IPS-NIHi7 (cell line): Measurements from ENCODE around the gene SLC16A8.
A peak's percentile ranks its signal among the peaks of the same experiment; 100 is the strongest.
"Not testable (repeated sequence)": the region's sequence is repeated elsewhere in the genome, so short reads cannot be mapped to it uniquely, and the experiment has no call there.

Experiments used
- DNase-seq: peaks from one replicate; pipeline ENCODE4 v3.0.0; 2012; ENCODE audit warnings: mixed read lengths; ENCODE audit errors: extremely low spot score

SLC16A8 gene

DNA sequence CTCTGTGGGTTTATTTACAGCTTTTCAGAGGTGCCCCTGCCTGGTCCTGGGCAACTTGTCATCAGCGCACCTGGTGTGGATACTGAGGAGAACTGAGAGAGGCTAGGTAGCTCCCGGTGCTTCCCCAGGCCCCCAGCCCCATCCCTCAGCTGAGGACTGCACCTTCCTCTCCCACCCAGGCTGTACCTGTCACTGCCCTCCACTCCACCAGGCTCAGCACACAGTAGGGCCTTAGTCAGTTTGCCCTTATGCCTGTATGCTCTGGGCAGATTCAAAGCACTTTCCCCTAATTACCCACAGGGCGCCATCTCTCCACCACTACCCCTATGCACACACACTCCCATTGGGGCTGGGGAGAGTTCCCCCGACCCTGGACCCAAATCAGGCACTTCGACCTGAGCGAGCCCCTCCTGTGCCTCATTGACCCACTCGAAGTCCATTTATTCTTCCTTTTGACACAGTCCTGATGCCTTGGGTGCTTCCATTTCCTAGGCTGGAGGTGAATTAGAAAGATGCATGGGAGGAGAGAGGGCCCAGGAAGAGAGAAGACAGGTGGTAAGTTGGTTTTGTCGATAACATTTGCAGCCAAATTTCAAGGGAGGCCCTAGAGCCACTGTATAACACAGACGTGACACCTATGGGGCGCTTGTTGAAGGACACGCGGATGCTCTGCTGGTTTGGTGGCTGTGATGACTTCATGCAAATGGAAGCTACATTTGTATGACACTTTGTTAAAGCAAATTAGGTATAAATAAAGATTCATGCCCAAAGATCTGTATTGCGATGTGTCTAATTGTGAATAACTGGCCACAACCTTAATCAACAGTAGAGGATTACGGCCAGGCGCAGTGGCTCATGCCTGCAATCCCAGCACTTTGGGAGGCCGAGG is 40.6 kb downstream of the SLC16A8 start:
- no peak for DNase-seq

DNA sequence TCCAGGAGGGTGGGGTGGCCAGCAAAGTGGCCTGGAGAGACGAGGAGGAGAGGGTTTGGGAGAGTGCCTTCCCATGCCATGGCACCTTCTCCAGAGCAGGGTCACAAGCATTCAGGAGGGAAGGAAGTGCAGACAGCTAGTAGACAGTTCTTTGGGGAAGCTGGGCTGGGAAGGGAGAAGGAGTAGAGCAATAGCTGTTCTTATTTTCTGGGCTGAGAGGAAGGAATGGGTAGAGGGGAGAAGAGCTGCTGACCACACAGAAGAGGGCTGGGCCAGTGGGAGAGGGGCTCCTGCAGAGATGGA is 41.5 kb downstream of the SLC16A8 start:
- no peak for DNase-seq

DNA sequence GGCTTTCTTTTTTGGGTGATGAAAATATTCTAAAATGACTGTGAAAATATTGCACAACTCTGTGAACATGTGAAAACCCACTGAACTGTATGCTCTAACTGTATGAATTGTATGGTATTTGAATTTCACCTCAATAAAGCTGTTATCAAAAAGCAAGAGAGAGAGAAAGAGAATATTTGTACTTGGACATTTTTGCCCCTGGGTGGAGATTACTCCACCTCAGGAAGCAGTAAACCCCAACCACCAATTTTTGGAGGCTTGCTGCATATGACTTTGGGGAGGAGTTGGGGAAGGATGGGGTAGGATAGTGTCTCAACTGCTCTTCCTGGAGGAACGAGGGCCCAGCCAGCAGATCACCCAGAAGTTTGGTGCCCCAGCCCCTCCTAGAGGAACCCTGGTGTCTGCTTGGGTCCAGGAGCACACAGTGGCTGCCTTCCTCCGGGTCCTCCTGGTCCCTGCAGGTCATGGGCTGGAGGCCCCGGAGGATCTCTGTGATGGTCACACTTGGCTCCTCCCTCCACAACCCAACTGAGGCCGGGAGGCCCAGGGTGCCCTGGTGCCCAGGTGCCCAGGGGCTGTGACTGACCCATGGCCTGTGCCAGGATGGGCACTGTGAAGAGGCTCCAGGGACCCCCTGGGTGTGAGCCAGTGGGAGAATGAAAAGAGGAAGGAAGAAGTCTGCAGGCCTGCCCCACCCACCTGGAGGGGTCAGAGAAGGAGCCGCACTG is 42.1 kb downstream of the SLC16A8 start:
- DNase-seq = no peak

DNA sequence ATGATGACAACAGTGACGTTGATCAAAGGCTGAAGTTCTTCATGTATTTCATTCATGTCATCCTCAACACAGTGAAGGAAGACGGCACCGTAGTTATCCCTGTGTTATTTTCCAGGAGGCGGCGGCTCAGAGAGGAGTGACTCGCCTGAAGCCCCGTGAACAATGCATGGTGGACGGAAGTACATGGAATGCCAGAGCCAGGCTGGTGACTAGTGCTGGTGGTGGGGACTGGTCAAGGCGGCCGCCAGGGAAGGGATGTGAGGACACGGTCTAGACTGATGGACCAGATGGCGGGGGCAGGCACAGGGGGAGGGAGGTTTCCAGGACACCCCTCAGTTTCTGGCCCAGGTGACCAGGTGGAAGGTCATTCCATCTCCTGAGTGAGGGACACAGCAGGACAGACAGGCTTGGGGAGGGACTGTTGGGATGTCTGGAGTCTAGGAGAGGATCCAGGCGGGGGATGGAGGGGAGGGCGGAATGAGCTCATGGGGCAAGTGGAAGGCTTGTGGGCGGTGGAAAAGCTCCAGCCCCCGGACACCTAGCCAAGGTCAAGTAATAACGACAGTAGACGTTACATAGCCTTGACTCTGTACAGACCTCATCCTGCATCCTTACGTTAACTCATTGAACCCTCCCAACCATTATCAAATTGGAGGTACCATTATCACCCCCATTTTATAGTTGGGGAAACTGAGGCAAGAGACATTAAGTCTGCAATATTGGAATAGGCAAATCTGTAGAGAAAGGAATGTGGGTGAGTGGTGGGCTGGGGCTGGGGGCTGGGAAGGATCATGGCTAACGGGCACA is 42.8 kb downstream of the SLC16A8 start:
- DNase-seq = no peak

DNA sequence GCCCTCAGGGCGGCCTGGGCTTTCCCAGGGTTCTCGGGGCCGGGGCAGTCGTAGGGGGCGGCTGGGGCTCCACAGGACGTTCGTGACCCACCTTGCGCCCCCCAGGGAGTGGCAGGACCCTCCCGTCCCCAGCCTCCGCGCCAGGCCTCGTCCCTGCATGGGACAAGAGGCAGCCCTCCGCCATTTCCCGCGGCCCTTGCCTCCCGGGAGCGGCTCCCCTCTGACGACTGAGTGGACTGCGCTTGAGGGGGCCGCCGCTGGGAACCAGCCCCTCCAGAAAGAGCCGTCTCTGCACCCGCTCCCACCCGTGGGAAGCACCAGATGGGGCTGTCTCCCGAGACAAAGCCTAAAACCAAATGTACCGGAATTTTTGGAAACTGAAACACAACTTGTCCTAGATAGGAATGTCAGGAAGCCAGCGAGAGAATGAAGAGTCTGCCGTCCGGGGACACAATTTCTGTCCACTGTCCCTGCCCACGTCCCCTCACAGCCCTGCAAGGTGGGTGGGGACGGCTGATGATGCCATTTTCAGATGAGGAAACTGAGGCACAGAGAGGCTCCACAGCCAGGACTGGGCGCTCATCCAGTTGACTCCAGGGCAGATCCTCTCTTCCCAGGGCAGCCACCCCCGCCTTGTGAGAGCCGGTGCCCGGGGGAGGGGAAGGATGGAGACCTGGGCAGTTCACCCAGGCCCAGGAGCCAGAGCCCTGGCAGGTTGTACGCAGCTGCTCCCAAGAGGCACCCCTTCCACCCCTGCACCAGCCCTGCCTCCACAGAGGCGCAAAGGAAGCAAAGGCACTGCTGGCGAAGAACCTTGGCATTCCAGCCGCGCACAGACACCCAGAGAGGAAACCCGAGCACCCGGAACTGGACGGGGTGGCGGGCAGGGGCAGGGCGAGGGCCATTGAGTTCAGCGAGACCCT is 44.8 kb downstream of the SLC16A8 start:
- no peak for DNase-seq

DNA sequence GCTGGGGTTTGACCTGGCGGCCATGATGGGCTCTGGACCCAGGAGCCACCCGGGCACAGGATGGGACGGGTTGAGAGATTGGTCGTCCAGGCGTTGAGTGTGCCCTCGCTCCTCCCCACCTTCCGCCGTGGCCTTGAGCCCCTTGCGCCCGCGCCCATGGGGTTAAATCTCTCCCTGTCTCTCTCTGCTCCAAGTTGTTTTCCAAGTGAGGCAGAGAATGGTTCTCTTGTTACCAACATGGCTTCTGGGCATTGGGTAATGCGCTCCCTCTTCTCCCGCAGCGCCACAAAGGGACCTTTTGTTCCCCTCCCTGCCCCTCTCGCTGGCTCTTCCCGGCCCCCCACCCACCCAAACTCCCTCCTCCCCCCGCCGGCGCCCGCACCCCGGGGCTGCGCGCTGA is 45.6 kb downstream of the SLC16A8 start:
- DNase-seq = no peak

DNA sequence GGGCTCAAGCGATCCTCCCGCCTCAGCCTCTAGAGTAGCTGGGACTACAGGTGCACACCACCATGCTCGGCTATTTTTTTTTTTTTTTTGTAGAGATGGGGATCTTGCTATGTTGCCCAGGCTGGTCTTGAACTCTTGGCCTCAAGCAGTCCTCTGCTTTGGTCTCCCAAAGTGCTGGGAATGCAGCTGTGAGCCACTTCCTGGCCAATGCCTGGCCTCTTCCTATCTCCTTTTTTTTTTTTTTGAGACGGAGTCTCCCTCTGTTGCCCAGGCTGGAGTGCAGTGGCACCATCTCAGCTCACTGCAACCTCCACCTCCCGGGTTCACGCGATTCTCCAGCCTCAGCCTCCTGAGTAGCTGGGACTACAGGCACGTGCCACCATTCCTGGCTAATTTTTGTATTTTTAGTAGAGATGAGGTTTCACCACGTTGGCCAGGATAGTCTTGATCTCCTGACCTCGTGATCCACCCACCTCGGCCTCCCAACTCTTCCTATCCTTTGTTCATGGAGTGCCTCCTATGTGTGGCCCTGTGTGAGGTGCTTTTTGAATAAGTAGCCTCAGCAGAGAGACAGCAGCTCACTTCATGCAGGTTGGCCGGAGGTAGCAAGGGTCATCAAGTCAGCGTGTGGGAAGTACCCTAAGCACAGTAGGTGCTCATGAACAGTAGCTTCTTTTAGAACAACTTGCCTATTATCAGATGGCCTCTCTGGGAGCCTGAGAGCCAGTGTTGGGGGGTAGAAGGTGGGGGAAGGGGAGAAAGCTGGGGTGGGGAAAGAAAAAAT is 46.4 kb downstream of the SLC16A8 start:
- DNase-seq = not testable (repeated sequence)

DNA sequence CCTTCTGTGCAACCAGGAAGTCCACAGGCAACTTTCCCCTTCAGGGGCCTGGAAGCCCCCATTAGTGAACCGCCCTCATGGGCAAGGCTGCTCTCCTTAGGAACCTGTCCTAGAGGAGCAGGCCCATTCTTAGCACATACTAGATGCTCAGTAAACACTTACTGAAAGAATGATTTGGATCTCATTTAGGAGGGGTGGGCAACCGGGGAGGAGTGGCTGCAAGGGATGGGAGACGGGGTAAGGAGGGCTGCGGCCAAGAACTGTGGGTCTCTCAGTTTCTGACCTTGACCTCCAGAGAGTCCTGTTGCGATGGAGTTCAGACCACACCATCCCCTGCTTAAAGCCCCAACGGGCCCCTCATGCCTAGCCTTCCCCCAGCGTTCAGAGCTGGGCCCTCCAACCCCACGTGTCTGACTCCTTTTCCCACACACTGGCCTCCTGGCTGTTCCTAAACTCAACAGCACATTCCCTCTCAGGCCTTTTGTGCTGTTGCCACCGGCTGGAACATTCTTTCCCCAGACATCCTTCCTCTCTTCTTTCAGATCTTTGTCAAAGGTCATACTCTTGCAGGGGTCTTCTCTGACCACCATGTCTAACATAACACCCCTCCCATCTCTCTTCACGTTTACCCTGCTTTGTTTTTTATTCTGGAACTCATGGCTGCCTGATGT is 47.5 kb downstream of the SLC16A8 start:
- DNase-seq = no peak

DNA sequence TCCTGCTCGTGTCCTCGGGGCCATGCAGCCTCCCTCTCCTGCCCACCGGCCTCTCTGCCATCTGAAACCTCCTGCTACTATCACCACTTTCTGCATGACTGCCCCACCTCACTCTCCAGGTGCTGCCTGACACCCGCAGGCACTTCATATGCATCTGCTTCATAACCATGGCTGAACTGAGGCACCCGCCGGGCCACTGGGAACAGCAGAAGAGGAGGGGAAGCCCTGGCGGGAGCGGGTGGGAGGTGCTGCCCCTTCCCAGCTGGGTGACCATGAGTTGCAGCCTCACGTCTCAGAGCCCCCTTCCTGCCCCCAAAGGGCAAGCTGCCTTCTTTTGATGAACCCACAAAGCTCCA is 48.5 kb downstream of the SLC16A8 start:
- no peak for DNase-seq

DNA sequence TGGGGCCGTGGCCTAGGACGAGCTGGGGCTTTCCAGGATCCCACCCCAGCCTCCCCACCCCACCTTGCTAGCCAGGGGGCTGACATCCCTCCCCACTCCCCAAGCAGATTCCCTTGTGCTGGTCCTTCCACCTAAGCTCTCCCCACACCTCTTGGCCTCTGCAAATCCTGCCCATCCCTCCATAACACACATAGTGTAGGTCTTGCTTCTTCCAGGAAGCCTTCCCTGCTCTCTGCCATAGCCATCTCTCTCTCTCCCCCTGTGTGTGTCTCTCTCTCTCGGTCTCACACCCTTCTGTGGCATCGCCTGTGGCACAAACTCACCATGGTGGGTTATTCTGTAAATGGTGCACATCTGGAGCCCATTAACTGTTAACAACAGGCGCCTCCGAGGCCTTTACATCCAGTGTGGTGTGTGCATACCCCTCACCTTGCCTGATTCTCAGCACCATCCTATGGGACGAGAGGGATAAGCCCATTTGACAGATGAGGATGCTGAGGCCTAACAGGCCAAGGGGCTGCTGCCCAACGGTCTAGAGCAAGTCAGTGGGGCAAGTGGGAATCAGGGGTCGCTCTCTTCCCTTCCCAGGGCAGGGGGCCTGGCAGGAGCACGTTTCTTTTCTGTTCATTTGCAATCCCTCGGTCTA is 49.0 kb downstream of the SLC16A8 start:
- no peak for DNase-seq

DNA sequence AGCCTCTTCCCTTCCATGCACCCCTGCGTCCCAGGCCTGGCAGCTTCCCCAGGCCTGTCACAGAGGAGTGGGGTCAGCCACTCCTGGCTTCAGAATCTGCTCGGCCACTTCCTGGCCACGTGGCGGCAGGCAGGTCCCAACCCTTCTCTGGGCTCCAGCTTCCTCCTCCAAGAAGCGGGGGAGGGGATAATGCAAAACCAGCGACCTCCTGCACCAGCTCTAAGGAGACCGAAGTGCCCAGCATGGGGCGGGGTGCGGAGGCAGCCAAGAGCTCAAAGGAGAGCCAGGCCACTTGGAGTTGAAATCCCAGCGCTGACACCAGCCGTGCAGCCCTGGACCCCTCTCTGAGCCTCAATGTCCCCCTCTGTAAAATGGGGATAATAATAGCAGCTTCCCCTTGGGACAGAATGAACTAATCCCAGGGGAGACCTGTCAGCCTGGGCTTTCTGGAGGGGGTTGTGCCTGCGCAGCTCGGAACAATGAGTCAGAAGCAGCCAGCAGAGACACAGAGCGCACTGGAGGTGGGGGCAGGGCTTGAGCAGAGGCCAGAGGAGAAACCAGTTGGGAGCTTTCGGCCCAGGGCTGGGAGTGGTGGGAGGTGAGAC is 49.6 kb downstream of the SLC16A8 start:
- DNase-seq = peak; percentile 91

DNA sequence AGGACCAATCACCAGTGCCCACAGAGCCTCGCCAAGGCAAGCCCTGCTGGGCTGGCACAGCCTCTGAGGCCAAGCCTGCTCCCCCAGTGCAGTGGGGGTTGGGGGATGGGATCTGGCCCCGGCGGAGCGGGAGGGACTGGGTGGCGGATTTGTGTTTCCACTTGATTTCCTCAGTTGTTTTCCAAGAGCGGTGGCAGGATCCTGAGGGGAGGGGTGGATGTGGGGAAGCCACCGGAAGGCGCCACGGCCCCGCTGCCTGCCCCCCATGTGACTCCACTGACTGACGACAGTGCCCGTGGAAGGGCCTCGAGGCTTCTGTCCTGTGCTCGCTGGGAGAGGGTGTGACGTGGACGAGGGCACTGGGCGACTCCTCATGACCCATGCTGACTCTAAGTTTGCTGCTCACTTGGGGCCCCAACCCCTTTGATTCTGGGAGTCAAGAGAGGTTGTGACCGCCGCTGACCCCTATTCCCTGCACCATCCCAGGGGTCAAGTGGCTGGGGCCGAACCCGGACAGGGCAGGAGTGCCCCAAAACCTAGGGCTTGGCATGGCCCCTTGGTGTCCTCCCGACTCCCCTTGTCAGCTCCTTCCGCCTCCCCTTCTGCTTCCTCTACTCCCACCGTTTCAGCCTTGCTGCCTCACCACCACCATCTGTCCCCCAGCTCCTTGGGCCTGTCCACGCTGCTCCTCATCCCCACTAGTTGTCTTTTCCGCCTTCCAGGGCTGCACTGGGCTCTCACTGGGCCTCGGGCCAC is 50.3 kb downstream of the SLC16A8 start:
- DNase-seq = no peak

DNA sequence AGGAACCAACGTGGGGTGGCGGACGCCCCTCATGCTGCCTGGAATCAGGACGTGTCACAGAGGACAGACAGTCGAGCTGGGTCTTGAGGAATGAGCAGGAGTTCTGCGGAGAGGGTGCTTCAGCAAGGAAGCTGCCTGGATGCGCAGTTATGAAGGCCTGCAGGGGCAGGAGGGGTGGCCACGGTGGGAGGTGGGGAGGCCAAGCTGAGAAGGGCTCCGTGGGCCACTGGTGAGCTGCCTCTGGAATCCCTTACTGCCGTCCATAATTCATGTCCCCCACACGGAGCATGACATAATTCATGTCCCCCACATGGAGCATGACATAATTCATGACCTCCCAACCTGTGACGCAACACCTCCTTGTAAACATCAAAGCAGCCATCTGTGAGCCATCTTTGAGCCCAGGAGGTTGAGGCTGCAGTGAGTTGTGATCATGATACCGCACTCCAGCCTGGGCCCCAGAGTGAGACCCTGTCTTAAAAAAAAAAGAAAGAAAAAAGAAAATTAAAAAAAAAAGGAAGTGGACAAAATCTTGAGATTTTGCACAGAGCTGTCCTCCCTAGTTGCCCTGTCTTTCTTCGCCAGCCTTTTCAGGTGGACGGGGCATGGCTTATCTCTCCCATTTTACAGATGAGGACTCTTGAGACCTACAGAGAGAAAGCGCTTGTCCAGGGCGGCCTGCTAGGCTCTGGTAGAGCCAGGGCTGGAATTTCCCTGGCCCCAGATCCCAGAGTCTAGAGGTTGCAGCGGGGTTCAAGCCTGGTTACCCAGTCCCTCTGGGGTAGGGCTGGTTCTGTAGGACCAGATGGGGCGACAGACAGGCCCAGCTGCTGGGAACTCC is 51.1 kb downstream of the SLC16A8 start:
- DNase-seq = no peak

DNA sequence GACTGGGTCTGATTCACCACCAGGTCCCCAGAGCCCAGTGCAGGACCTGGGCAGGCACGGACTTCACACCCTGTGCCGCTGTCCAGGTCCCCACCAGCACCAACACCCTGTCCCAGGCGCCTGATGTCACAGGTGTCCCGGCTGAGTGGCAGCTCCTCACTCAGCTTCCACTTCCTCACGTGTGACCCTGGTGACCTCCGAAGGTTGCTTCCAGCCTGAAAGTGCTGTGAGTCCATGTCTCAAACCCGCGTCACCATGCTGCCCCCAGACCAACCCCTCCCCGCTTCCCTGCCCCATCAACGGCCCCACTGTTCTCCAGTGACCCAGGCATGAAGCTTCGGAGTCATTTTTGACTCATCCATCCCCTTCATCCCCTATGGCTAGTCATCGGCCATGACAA is 52.5 kb downstream of the SLC16A8 start:
- no peak for DNase-seq

DNA sequence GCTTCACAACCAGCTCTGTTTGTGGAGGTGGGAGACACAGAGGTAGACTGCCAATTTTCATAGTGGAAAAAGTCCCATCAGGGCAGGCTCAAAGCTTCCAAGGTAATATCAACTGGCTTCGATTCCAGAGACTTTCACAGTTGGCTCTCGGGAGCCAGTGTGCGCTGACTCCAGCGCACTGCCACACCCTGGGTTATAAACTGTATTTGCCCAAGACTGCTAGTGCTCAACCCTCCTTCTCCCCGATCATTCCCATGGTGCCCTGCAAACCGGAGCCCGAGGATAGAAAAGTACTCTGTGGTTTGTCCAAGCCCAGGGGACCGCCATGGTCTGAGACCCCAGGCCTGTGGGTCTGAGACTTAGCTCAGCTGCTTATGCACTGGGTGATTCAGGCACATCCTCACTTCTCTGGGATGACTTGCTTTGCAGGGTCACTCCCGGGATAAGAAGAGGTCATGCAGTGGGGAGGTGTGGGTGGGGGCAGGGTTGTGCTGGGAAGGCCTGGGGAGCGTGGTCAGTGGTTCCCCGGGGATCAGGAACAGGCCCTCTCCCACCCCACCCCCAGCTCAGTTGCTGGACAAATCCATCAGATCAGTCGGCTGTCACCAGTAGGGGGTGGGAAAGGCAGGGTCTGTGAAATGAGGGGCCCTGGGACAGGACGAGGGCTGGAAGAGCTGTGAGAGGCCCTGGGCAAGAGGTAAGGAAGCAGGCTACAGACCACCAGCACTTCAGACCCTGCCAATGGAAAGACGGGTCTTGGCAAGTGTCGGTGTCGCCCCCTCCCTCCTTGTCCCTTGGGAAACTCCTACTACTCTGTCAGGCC is 53.5 kb downstream of the SLC16A8 start:
- no peak for DNase-seq

DNA sequence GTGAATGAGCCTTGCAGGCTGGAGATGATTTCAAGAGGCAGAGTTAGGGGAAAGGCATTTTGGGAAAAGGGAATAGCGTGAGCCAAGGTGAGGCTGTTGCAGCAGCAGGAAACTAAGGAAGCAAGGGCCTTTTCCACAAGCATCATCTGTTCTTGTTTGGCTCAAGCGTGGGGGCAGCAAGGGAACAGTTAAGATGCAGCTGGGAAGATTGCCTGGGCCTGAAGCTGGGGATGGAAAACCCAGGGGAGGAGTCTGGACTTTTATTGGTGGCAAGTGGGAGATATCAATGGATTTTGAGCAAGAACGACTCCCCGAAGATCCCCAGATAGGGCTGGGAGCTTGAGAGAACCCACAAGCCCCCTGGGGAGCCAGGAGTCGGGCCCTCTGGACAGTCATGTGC is 54.1 kb downstream of the SLC16A8 start:
- no peak for DNase-seq

DNA sequence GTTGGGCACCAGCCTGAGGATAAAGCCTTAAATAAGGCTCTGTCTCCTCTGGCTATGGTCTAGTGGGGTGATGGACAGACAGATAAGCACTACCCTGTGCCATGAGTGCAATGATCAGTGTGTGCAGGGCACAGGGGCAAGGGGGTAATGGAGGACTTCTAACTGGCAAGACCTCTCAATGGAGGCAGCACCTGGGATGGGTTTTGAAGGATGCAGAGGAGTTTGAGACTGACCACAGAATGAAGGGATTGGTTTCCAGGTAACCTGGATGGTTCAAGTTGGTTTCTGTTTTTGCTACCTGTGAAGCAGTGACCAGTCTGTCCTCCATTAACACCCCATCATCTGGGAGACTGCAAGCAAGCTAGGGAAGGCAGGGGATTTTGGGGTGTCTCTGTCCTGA is 54.6 kb downstream of the SLC16A8 start:
- DNase-seq = no peak
